ENCODE results near the gene CASP8AP2.
"Not testable (repeated sequence)": the region's sequence is repeated elsewhere in the genome, so short reads cannot be mapped to it uniquely, and the experiment has no call there.

CASP8AP2 gene

GRCh38 chr6:89840538-89840937, 10.9 kb downstream of the CASP8AP2 start:
- no peaks in the 10 kb centered on the region for H3K27me3 Mint-ChIP-seq
- H3K4me1 Mint-ChIP-seq (ENCODE audit: low read depth), result peaks cover 46% of the 10 kb centered on the region
- no peak overlapping the region for H3K27ac Mint-ChIP-seq
- no peak overlapping the region for H3K4me3 Mint-ChIP-seq
- H3K36me3 Mint-ChIP-seq, result peaks cover 15% of the 10 kb centered on the region
- H3K9me3 Mint-ChIP-seq (ENCODE audit: low read depth), result no peaks in the 10 kb centered on the region

GRCh38 chr6:89842228-89842627, 12.5 kb downstream of the CASP8AP2 start:
- Mint-ChIP-seq H3K27me3 (no peaks in the 10 kb centered on the region), H3K36me3 (peaks cover 6% of the 10 kb centered on the region), H3K4me1 (ENCODE audit: low read depth) (peaks cover 33% of the 10 kb centered on the region), H3K9me3 (ENCODE audit: low read depth) (no peaks in the 10 kb centered on the region), H3K4me3 (no peak overlapping the region), H3K27ac (no peak overlapping the region)

- Mint-ChIP-seq H3K9me3 (ENCODE audit: low read depth) (no peaks in the 10 kb centered on the region), H3K36me3 (peaks cover 6% of the 10 kb centered on the region), H3K4me1 (ENCODE audit: low read depth) (peaks cover 33% of the 10 kb centered on the region), H3K27ac (peak overlapping the region; percentile 34), H3K4me3 (no peak overlapping the region), H3K27me3 (no peaks in the 10 kb centered on the region)
Observed at GRCh38 chr6:89843070-89843469, 13.4 kb downstream of the CASP8AP2 start.

- H3K4me1 Mint-ChIP-seq (ENCODE audit: low read depth), result peaks cover 18% of the 10 kb centered on the region
- not testable (repeated sequence) for H3K4me3 Mint-ChIP-seq
Observed at GRCh38 chr6:89847513-89847912, 17.8 kb downstream of the CASP8AP2 start.

GRCh38 chr6:89853068-89853467, 23.4 kb downstream of the CASP8AP2 start:
- Mint-ChIP-seq H3K9me3 (ENCODE audit: low read depth) (no peaks in the 10 kb centered on the region), H3K4me3 (no peak overlapping the region), H3K36me3 (peaks cover 12% of the 10 kb centered on the region), H3K27ac (no peak overlapping the region), H3K27me3 (no peaks in the 10 kb centered on the region), H3K4me1 (ENCODE audit: low read depth) (peaks cover 2% of the 10 kb centered on the region)

More at GRCh38 chr6:89847513-89847912, 17.8 kb downstream of the CASP8AP2 start:
- not testable (repeated sequence) for H3K27ac Mint-ChIP-seq; H3K27me3 Mint-ChIP-seq; H3K36me3 Mint-ChIP-seq; H3K9me3 Mint-ChIP-seq (ENCODE audit: low read depth)

- Mint-ChIP-seq H3K9me3 (ENCODE audit: low read depth) (peaks cover 4% of the 10 kb centered on the region), H3K36me3 (peaks cover 32% of the 10 kb centered on the region), H3K4me1 (ENCODE audit: low read depth) (peaks cover 11% of the 10 kb centered on the region), H3K27me3 (no peaks in the 10 kb centered on the region), H3K4me3 (no peak overlapping the region), H3K27ac (no peak overlapping the region)
Observed at GRCh38 chr6:89858041-89858440, 28.4 kb downstream of the CASP8AP2 start.

- H3K27me3 Mint-ChIP-seq, result no peaks in the 10 kb centered on the region
- no peak overlapping the region for H3K4me3 Mint-ChIP-seq
- H3K36me3 Mint-ChIP-seq, result peaks cover 31% of the 10 kb centered on the region
Observed at GRCh38 chr6:89859744-89860143, 30.1 kb downstream of the CASP8AP2 start.

GRCh38 chr6:89862273-89862672, 32.6 kb downstream of the CASP8AP2 start:
- peak overlapping the region; percentile 41 for H3K27ac Mint-ChIP-seq
- peaks cover 11% of the 10 kb centered on the region for H3K4me1 Mint-ChIP-seq (ENCODE audit: low read depth)
- H3K9me3 Mint-ChIP-seq (ENCODE audit: low read depth), result peaks cover 4% of the 10 kb centered on the region
- H3K27me3 Mint-ChIP-seq, result no peaks in the 10 kb centered on the region
- H3K4me3 Mint-ChIP-seq, result no peak overlapping the region
- peaks cover 37% of the 10 kb centered on the region for H3K36me3 Mint-ChIP-seq

More at GRCh38 chr6:89859744-89860143, 30.1 kb downstream of the CASP8AP2 start:
- peaks cover 4% of the 10 kb centered on the region for H3K9me3 Mint-ChIP-seq (ENCODE audit: low read depth)
- no peak overlapping the region for H3K27ac Mint-ChIP-seq
- H3K4me1 Mint-ChIP-seq (ENCODE audit: low read depth), result peaks cover 11% of the 10 kb centered on the region

- peaks cover 39% of the 10 kb centered on the region for H3K36me3 Mint-ChIP-seq
- peaks cover 11% of the 10 kb centered on the region for H3K4me1 Mint-ChIP-seq (ENCODE audit: low read depth)
- H3K27ac Mint-ChIP-seq, result peak overlapping the region; percentile 41
- peaks cover 4% of the 10 kb centered on the region for H3K9me3 Mint-ChIP-seq (ENCODE audit: low read depth)
- H3K4me3 Mint-ChIP-seq, result no peak overlapping the region
- no peaks in the 10 kb centered on the region for H3K27me3 Mint-ChIP-seq
Observed at GRCh38 chr6:89862698-89863097, 33.0 kb downstream of the CASP8AP2 start.

- peaks cover 4% of the 10 kb centered on the region for H3K4me1 Mint-ChIP-seq (ENCODE audit: low read depth)
- H3K27ac Mint-ChIP-seq, result no peak overlapping the region
- H3K36me3 Mint-ChIP-seq, result peaks cover 44% of the 10 kb centered on the region
- no peaks in the 10 kb centered on the region for H3K27me3 Mint-ChIP-seq
- peaks cover 4% of the 10 kb centered on the region for H3K9me3 Mint-ChIP-seq (ENCODE audit: low read depth)
- no peak overlapping the region for H3K4me3 Mint-ChIP-seq
Observed at GRCh38 chr6:89866024-89866678, 36.5 kb downstream of the CASP8AP2 start.

GRCh38 chr6:89873721-89874120, 44.0 kb downstream of the CASP8AP2 start:
- Mint-ChIP-seq H3K27me3 (no peaks in the 10 kb centered on the region), H3K27ac (peak overlapping the region; percentile 16), H3K9me3 (ENCODE audit: low read depth) (no peaks in the 10 kb centered on the region), H3K4me3 (no peak overlapping the region), H3K36me3 (peaks cover 10% of the 10 kb centered on the region), H3K4me1 (ENCODE audit: low read depth) (peaks cover 1% of the 10 kb centered on the region)

GRCh38 chr6:89874438-89874837, 44.8 kb downstream of the CASP8AP2 start:
- peaks cover 1% of the 10 kb centered on the region for H3K4me1 Mint-ChIP-seq (ENCODE audit: low read depth)
- H3K4me3 Mint-ChIP-seq, result no peak overlapping the region
- peaks cover 8% of the 10 kb centered on the region for H3K36me3 Mint-ChIP-seq
- no peak overlapping the region for H3K27ac Mint-ChIP-seq
- H3K27me3 Mint-ChIP-seq, result no peaks in the 10 kb centered on the region
- H3K9me3 Mint-ChIP-seq (ENCODE audit: low read depth), result no peaks in the 10 kb centered on the region

GRCh38 chr6:89886378-89887120, 56.9 kb downstream of the CASP8AP2 start:
- H3K27me3 Mint-ChIP-seq, result peaks cover 6% of the 10 kb centered on the region
- peaks cover 2% of the 10 kb centered on the region for H3K4me1 Mint-ChIP-seq (ENCODE audit: low read depth)
- no peaks in the 10 kb centered on the region for H3K9me3 Mint-ChIP-seq (ENCODE audit: low read depth)
- H3K27ac Mint-ChIP-seq, result no peak overlapping the region
- H3K36me3 Mint-ChIP-seq, result no peaks in the 10 kb centered on the region
- no peak overlapping the region for H3K4me3 Mint-ChIP-seq

- peaks cover 3% of the 10 kb centered on the region for H3K4me1 Mint-ChIP-seq (ENCODE audit: low read depth)
- H3K27me3 Mint-ChIP-seq, result peaks cover 8% of the 10 kb centered on the region
- H3K4me3 Mint-ChIP-seq, result no peak overlapping the region
- no peaks in the 10 kb centered on the region for H3K36me3 Mint-ChIP-seq
- no peak overlapping the region for H3K27ac Mint-ChIP-seq
- H3K9me3 Mint-ChIP-seq (ENCODE audit: low read depth), result no peaks in the 10 kb centered on the region
Observed at GRCh38 chr6:89887452-89888137, 57.9 kb downstream of the CASP8AP2 start.

GRCh38 chr6:89888138-89888514, 58.4 kb downstream of the CASP8AP2 start:
- Mint-ChIP-seq H3K4me3 (no peak overlapping the region), H3K36me3 (no peaks in the 10 kb centered on the region), H3K27ac (no peak overlapping the region), H3K27me3 (peaks cover 10% of the 10 kb centered on the region), H3K9me3 (ENCODE audit: low read depth) (no peaks in the 10 kb centered on the region), H3K4me1 (ENCODE audit: low read depth) (peaks cover 3% of the 10 kb centered on the region)
